OCI-LY1 (cell line): Measurements from ENCODE around the gene PFN3.

ENCODE experiments used
- CTCF ChIP-seq: fragments of 200-600 bp; sonication (generic), shearing (Covaris generic); IDR thresholded peaks from 2 replicates; pipeline ENCODE4 v1.5.1; 2017; ENCODE audit warnings: mild to moderate bottlenecking, antibody characterized with exemption, low read length, moderate library complexity, mixed read lengths
- EZH2 ChIP-seq: fragments of 200-600 bp; sonication (generic), shearing (Covaris generic); IDR thresholded peaks from 2 replicates; pipeline ENCODE4 v1.8.0; 2017; ENCODE audit warnings: borderline replicate concordance, mixed run types, mild to moderate bottlenecking, antibody characterized with exemption, low read length, moderate library complexity, mixed read lengths

- TF ChIP-seq CTCF (no peak), EZH2 (no peak)
These were observed 25.5 kb upstream of the PFN3 start for GRCh38 chr5:177425801-177426565.
